GM12878 (cell line): Measurements from ENCODE around the gene KLF8. TPM values are rescaled to one million over a fixed set of nuclear protein-coding genes. Genes with fewer than 3 reads are reported as not detected.
A peak's percentile ranks its signal among the peaks of the same experiment; 100 is the strongest.

Source experiments
- ATAC-seq: fragments of 200-7000 bp; cut with Tn5 transposase; 3 replicates; pipeline ENCODE4 v1.9.1; 2020; ENCODE audit warnings: mild to moderate bottlenecking, moderate library complexity
- BruUV-seq: library from RNA; stranded (reverse); fragments of 400-500 nt; replicated peaks from 2 replicates; lab custom pipeline; 2021; lab: Mats Ljungman, UMichigan
- CTCF ChIA-PET: fragments of 300-600 bp; sonication (Branson Sonifier 250); formaldehyde crosslinking; extraction: SDS; loops from one replicate; lab custom pipeline; 2021; ENCODE audit warnings: inconsistent platforms; lab: Yijun Ruan, JAX
- POLR2A ChIA-PET: fragments of 350-600 bp; formaldehyde crosslinking; extraction: SDS; loops from one replicate; lab custom pipeline; 2021; ENCODE audit warnings: inconsistent platforms; lab: Charles Lee
- RAD21 ChIA-PET: fragments of 300-600 bp; sonication (Branson Sonifier 250); formaldehyde crosslinking; loops from one replicate; lab custom pipeline; 2023; ENCODE audit warnings: antibody characterized with exemption; ENCODE audit not compliant: unreplicated experiment; lab: Charles Lee
- SMC1A ChIA-PET: fragments of 300-600 bp; sonication (Branson Sonifier 250); formaldehyde crosslinking; loops from one replicate; lab custom pipeline; 2023; ENCODE audit not compliant: unreplicated experiment, uncharacterized antibody; lab: Charles Lee
- DNase-seq: peaks from one replicate; pipeline ENCODE4 v3.0.0-alpha.2; 2011; ENCODE audit warnings: low read depth, low spot score
- FAIRE-seq: peaks from 3 replicates; lab custom pipeline; 2011; peaks lifted over from hg19 to GRCh38; lab: Jason Lieb, UNC
- H2AFZ ChIP-seq: 2 replicates; pipeline ENCODE4 v1.6.0; 2011; ENCODE audit warnings: low read depth, low read length, control low read depth; ENCODE audit not compliant: control insufficient read depth
- H3K27ac ChIP-seq: 2 replicates; pipeline ENCODE4 v1.5.1; 2011; ENCODE audit warnings: control low read depth; ENCODE audit not compliant: control insufficient read depth, insufficient read depth
- H3K27me3 ChIP-seq, 2 experiments: replicated peaks in 1 of 2; 2 replicates each; pipeline versions ENCODE4 v1.6.0 to v1.6.1; 2011; ENCODE audit warnings: low read length in 1 of 2; ENCODE audit not compliant: control insufficient read depth in 2 of 2, insufficient read depth in 2 of 2
- H3K36me3 ChIP-seq, 2 experiments: 2 replicates each; pipeline ENCODE4 v1.5.1; 2011; ENCODE audit warnings: low read length in 1 of 2; ENCODE audit not compliant: control insufficient read depth in 2 of 2, insufficient read depth in 2 of 2
- H3K4me1 ChIP-seq: 2 replicates; pipeline ENCODE4 v1.6.1; 2011; ENCODE audit warnings: mild to moderate bottlenecking, low read length, moderate library complexity, mixed read lengths; ENCODE audit not compliant: control insufficient read depth, insufficient read depth
- H3K4me2 ChIP-seq: 2 replicates; pipeline ENCODE4 v1.6.0; 2011; ENCODE audit warnings: control low read depth; ENCODE audit not compliant: control insufficient read depth, insufficient read depth
- H3K4me3 ChIP-seq: fragments of 200-600 bp; sonication (generic); 2 replicates; pipeline ENCODE4 v1.5.1; 2016
- H3K79me2 ChIP-seq: 2 replicates; pipeline ENCODE4 v1.6.0; 2011; ENCODE audit warnings: low read length; ENCODE audit not compliant: control insufficient read depth, insufficient read depth
- H3K9ac ChIP-seq: 2 replicates; pipeline ENCODE4 v1.8.0; 2011; ENCODE audit warnings: low read length, control low read depth, mixed read lengths; ENCODE audit not compliant: control insufficient read depth, insufficient read depth
- H3K9me3 ChIP-seq: replicated peaks from 3 replicates; pipeline ENCODE4 v1.5.1; 2011; ENCODE audit warnings: mild to moderate bottlenecking, low read length; ENCODE audit not compliant: control insufficient read depth, insufficient read depth
- H4K20me1 ChIP-seq: 2 replicates; pipeline ENCODE4 v1.6.0; 2011; ENCODE audit not compliant: control insufficient read depth, insufficient read depth
- GABPA ChIP-seq: IDR thresholded peaks from 2 replicates; pipeline ENCODE4 v1.6.1; 2014; ENCODE audit warnings: antibody characterized with exemption, low read depth, mild to moderate bottlenecking, inconsistent platforms
- POU2F2 ChIP-seq: IDR thresholded peaks from 3 replicates; pipeline ENCODE4 v1.6.1; 2011; ENCODE audit warnings: low read depth, mild to moderate bottlenecking, low read length, borderline replicate concordance
- RAD21 ChIP-seq: IDR thresholded peaks from 2 replicates; pipeline ENCODE4 v1.6.1; 2011; ENCODE audit warnings: mild to moderate bottlenecking, low read depth, low read length, moderate library complexity; ENCODE audit not compliant: insufficient read depth
- RELB ChIP-seq: fragments of 450-650 bp; IDR thresholded peaks from 2 replicates; pipeline ENCODE4 v1.6.1; 2017; ENCODE audit warnings: low read depth, mild to moderate bottlenecking, moderate library complexity
- SMARCA5 ChIP-seq: fragments of 450-650 bp; IDR thresholded peaks from 2 replicates; pipeline ENCODE4 v1.6.1; 2017; ENCODE audit warnings: mild to moderate bottlenecking
- SREBF1 ChIP-seq: IDR thresholded peaks from 2 replicates; pipeline ENCODE4 v1.6.1; 2012; ENCODE audit warnings: mild to moderate bottlenecking, low read length
- TARDBP ChIP-seq: IDR thresholded peaks from 2 replicates; pipeline ENCODE4 v1.6.1; 2016; ENCODE audit warnings: borderline replicate concordance
- TCF3 ChIP-seq: IDR thresholded peaks from 2 replicates; pipeline ENCODE4 v1.6.1; 2012; ENCODE audit warnings: low read depth, mild to moderate bottlenecking, low read length, borderline replicate concordance; ENCODE audit not compliant: insufficient read depth
- WRNIP1 ChIP-seq: IDR thresholded peaks from 2 replicates; pipeline ENCODE4 v1.6.1; 2011; ENCODE audit warnings: low read depth, low read length, improper control_type of control experiment, borderline replicate concordance
- ZBTB4 ChIP-seq: fragments of 450-650 bp; formaldehyde crosslinking; IDR thresholded peaks from 2 replicates; pipeline ENCODE4 v1.4.0; 2022; ENCODE audit warnings: mild to moderate bottlenecking, moderate library complexity
- ZNF24 ChIP-seq: fragments of 450-650 bp; IDR thresholded peaks from 2 replicates; pipeline ENCODE4 v1.6.1; 2017; ENCODE audit warnings: antibody characterized with exemption, mild to moderate bottlenecking
- ZZZ3 ChIP-seq: IDR thresholded peaks from 2 replicates; pipeline ENCODE4 v1.6.1; 2011; ENCODE audit warnings: low read depth; ENCODE audit not compliant: control insufficient read depth, insufficient read length
- WGBS: methylation state at CpG from one replicate; pipeline ENCODE4 v1.1.6; 2016; ENCODE audit warnings: low lambda C conversion rate; ENCODE audit not compliant: insufficient replicate concordance, insufficient coverage; ENCODE audit errors: missing lambda C conversion rate; 5-methylcytosine and 5-hydroxymethylcytosine counted together
- in situ Hi-C: fragments of 300-500 bp; cut with MboI; formaldehyde crosslinking; loops from 9 replicates; pipeline ENCODE4 v1.14.3; 2018; ENCODE audit warnings: mixed read lengths
- intact Hi-C: fragments of 100-400 bp; cut with micrococcal nuclease; formaldehyde crosslinking; loops from one replicate; pipeline ENCODE4 v1.14.2; 2022; ENCODE audit not compliant: unreplicated experiment
- polyA plus RNA-seq, 11 experiments: library from polyadenylated mRNA; depleted of rRNA in 4 of 11; unstranded in 6 of 11; stranded (reverse) in 5 of 11; fragments of >200 nt; fragmentation: Nextera tagmentation in 4 of 11; fragmentation: Illumina TruSeq in 1 of 11; extraction: Ambion mirVana in 4 of 11; extraction: Trizol in 1 of 11; gene quantifications; 1 replicate in 1 of 11; 2 replicates in 10 of 11; pipeline versions ENCODE4 v1.2.1 to v1.2.3, GENCODE V29; 2011 to 2016; ENCODE audit warnings: inconsistent platforms in 2 of 11, missing spikeins in 2 of 11, low read depth in 1 of 11
- total RNA-seq, 4 experiments: library from RNA; depleted of rRNA in 3 of 4; stranded (reverse); fragments of >200 nt in 3 of 4; fragmentation: Illumina TruSeq in 1 of 4; extraction: Trizol in 1 of 4; gene quantifications; 2 replicates each; pipeline versions ENCODE4 v1.2.1 to v1.2.3, GENCODE V29; 2013 to 2021
- TF ChIP-seq, protein P1 (sequence below): fragments of 450-650 bp; IDR thresholded peaks from 2 replicates; pipeline ENCODE4 v1.6.1; 2014; ENCODE audit warnings: mild to moderate bottlenecking
- TF ChIP-seq, protein P2 (sequence below): fragments of 450-650 bp; IDR thresholded peaks from 2 replicates; pipeline ENCODE4 v1.6.1; 2017; ENCODE audit warnings: antibody characterized with exemption, mild to moderate bottlenecking, moderate library complexity

KLF8 gene
- total and polyA plus RNA-seq, 10 of the 15 experiments (the other 5 are each of a cell fraction or from before 2014, with no cell fraction given): 0.31 to 27.3 (median 0.99) TPM

- TF ChIP-seq ZBTB4 (CRISPR knock-in tag) (no peak), ZNF24 (no peak), RAD21 (peak; percentile 65), RELB (no peak)
Measured at GRCh38 chrX:56281789-56282188, 49.6 kb downstream of the KLF8 start (continued).

GRCh38 chrX:56284269-56284668 lies 52.1 kb downstream of the KLF8 start:
- H2AFZ ChIP-seq: no peak overlapping the region
- no peak overlapping the region for H3K4me3 ChIP-seq
- ChIA-PET POLR2A (no interaction called here), CTCF (no interaction called here), RAD21 (no interaction called here), SMC1A (interaction anchor here (0.5 to 1.4 kb wide), 2 partner anchors 17 to 442 kb away, joined by 3 to 6 read pairs; no protein-coding TSS in a partner anchor)
- in situ Hi-C loops (loop anchor here (10.0 to 25.0 kb wide), 2 partner anchors 431 to 703 kb away; partner anchors contain the start of gene SPIN3), intact Hi-C loops (loop anchor here (10.0 kb wide), 1 partner anchor 281 kb away; the partner anchor contains the start of gene UBQLN2)
- no peak for ATAC-seq
- no peaks in the 10 kb centered on the region for H3K4me1 ChIP-seq
- H3K79me2 ChIP-seq: no peaks in the 10 kb centered on the region
- BruUV-seq: no TSS peak
- no peak for DNase-seq
- H4K20me1 ChIP-seq: no peaks in the 10 kb centered on the region
- H3K9me3 ChIP-seq: no peaks in the 10 kb centered on the region
- H3K27me3 ChIP-seq: no peaks in the 10 kb centered on the region
- no peak for FAIRE-seq
- no peak overlapping the region for H3K4me2 ChIP-seq
- no peaks in the 10 kb centered on the region; a peak in 1 of 4 replicates for H3K36me3 ChIP-seq
- H3K9ac ChIP-seq: no peak overlapping the region
- WGBS: 46% methylated on average over 13 of the region's 13 CpGs
- H3K27ac ChIP-seq: no peak overlapping the region
- no peak for TF ChIP-seq GABPA
- TF ChIP-seq, protein P1, sequence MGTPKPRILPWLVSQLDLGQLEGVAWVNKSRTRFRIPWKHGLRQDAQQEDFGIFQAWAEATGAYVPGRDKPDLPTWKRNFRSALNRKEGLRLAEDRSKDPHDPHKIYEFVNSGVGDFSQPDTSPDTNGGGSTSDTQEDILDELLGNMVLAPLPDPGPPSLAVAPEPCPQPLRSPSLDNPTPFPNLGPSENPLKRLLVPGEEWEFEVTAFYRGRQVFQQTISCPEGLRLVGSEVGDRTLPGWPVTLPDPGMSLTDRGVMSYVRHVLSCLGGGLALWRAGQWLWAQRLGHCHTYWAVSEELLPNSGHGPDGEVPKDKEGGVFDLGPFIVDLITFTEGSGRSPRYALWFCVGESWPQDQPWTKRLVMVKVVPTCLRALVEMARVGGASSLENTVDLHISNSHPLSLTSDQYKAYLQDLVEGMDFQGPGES: no peak
- TF ChIP-seq, protein P2, sequence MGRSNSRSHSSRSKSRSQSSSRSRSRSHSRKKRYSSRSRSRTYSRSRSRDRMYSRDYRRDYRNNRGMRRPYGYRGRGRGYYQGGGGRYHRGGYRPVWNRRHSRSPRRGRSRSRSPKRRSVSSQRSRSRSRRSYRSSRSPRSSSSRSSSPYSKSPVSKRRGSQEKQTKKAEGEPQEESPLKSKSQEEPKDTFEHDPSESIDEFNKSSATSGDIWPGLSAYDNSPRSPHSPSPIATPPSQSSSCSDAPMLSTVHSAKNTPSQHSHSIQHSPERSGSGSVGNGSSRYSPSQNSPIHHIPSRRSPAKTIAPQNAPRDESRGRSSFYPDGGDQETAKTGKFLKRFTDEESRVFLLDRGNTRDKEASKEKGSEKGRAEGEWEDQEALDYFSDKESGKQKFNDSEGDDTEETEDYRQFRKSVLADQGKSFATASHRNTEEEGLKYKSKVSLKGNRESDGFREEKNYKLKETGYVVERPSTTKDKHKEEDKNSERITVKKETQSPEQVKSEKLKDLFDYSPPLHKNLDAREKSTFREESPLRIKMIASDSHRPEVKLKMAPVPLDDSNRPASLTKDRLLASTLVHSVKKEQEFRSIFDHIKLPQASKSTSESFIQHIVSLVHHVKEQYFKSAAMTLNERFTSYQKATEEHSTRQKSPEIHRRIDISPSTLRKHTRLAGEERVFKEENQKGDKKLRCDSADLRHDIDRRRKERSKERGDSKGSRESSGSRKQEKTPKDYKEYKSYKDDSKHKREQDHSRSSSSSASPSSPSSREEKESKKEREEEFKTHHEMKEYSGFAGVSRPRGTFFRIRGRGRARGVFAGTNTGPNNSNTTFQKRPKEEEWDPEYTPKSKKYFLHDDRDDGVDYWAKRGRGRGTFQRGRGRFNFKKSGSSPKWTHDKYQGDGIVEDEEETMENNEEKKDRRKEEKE: no peak
- TF ChIP-seq TARDBP: no peak
- TF ChIP-seq WRNIP1: no peak
- no peak for TF ChIP-seq POU2F2
- TF ChIP-seq SREBF1: no peak
- no peak for TF ChIP-seq SMARCA5
- TF ChIP-seq ZZZ3: no peak
- TF ChIP-seq TCF3: no peak
